ENCODE data around the gene LRRC17. TPM values are rescaled to one million over a fixed set of nuclear protein-coding genes. Genes with fewer than 3 reads are reported as not detected.

The LRRC17 gene
- total RNA-seq, 2 donors from 2014 or later = 22.3 to 24.6 TPM

DNA sequence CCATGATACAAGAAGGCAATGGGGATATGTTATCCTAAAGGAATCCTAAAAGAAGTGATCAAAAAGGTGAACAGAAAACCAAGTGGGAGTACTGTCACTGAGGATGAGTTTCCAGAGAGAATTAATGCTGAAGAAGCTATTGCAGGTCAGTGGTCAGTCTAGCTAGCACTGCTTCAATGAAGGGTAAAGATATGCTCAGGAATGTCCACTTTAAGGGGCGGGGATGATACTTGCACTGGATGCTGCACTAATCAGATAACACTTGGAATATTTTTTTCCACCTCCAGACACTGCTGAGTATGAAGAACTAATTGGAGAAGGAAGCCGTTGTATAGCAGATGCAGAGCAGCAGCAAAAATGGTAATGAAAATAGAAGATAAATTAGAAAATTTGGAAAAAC, 75.3 kb downstream of the LRRC17 start:
- ATAC-seq (ENCODE audit: insufficient number of reproducible peaks, low FRiP score, low read depth) (no peak), DNase-seq (ENCODE audit: low spot score) (no peak)
- H3K36me3 ChIP-seq = no peaks in the 10 kb centered on the region
- no peaks in the 10 kb centered on the region for H3K27me3 ChIP-seq (replicated peaks; ENCODE audit: insufficient read depth)
- H3K4me3 ChIP-seq = no peak overlapping the region
- TF ChIP-seq, protein P1, sequence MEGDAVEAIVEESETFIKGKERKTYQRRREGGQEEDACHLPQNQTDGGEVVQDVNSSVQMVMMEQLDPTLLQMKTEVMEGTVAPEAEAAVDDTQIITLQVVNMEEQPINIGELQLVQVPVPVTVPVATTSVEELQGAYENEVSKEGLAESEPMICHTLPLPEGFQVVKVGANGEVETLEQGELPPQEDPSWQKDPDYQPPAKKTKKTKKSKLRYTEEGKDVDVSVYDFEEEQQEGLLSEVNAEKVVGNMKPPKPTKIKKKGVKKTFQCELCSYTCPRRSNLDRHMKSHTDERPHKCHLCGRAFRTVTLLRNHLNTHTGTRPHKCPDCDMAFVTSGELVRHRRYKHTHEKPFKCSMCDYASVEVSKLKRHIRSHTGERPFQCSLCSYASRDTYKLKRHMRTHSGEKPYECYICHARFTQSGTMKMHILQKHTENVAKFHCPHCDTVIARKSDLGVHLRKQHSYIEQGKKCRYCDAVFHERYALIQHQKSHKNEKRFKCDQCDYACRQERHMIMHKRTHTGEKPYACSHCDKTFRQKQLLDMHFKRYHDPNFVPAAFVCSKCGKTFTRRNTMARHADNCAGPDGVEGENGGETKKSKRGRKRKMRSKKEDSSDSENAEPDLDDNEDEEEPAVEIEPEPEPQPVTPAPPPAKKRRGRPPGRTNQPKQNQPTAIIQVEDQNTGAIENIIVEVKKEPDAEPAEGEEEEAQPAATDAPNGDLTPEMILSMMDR (IDR thresholded peaks at IDR 0.05) = no peak
- no peaks in the 10 kb centered on the region for H3K9me3 ChIP-seq
- H3K4me1 ChIP-seq (ENCODE audit: control insufficient read depth in 1 of 2, low read depth in 2 of 2) = peaks cover 39 to 84% of the 10 kb centered on the region in 2 donors
- H3K27ac ChIP-seq = no peak overlapping the region

DNA sequence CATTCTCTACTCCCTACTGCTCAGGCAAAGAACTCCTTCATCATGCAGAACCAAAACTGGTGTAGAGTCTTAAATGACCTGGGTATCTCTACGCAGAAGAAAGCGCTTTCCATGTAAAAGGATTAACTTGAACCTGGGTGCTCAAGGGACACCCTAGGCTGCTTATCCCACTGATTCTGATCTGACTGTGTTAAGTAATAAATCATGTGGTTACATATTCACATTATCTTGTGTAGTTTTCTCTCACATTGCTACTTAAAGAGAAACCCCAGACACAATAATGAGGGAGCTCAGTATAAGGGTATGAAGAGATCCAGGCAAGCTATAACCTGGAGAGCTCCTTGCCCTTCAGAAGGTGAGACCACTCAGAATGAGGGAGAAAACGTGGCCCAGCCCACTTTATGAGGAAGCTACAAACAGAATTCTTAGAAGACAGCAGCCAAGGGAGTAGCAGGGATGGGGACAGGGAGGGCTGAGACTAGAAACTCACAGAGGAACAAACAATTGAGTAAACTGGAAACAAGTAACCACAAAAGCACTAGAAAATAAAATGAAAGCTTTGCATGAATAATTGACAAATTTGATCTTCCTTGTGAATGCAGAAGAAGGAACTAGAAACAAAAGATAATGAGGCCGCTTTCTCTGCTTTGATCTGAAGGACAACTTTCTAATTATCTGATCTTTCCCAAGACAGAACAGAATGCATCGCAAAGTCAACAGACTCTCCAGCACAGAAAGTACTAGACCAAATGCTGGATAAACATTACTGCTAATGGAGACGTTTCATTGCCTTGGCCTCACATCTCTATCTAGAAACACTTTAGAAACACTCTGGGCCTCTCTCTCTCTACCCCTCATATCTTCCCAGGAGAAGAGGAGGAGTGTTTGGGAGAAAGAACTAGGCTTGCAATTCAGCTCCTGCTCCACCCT, 76.1 kb downstream of the LRRC17 start:
- ATAC-seq (ENCODE audit: insufficient number of reproducible peaks, low FRiP score, low read depth) (no peak), DNase-seq (ENCODE audit: low spot score) (no peak)
- H3K36me3 ChIP-seq = no peaks in the 10 kb centered on the region
- no peaks in the 10 kb centered on the region for H3K27me3 ChIP-seq (replicated peaks; ENCODE audit: insufficient read depth)
- H3K9me3 ChIP-seq = no peaks in the 10 kb centered on the region
- H3K4me1 ChIP-seq (ENCODE audit: control insufficient read depth in 1 of 2, low read depth in 2 of 2) = peaks cover 42 to 84% of the 10 kb centered on the region in 2 donors
- TF ChIP-seq, protein P1 (IDR thresholded peaks at IDR 0.05) = no peak
- H3K4me3 ChIP-seq = no peak overlapping the region
- H3K27ac ChIP-seq = peak overlapping the region; percentile 88 to 92

DNA sequence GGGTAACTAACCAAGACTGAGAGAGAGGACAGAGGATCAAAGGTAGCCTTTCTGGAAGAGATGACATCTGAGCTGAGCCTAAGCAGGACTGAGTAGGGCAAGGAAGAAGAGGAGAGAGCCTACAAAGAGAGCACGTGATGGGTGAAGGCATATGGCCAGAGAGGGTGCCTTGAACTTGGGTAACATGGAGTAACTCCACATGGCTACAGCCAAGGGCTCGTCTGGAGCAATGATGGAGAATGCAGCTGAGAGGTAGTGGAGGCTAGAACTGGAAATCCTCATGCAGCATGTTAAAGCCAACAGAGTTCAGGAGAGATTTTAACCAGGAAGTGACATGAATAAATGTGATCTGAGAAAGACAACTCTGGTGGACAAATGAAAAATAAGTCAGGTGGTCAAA, 77.8 kb downstream of the LRRC17 start:
- H3K9me3 ChIP-seq = no peaks in the 10 kb centered on the region
- no peaks in the 10 kb centered on the region for H3K36me3 ChIP-seq
- no peak for DNase-seq (ENCODE audit: low spot score)
- no peaks in the 10 kb centered on the region for H3K27me3 ChIP-seq (replicated peaks; ENCODE audit: insufficient read depth)
- peaks cover 39 to 76% of the 10 kb centered on the region in 2 donors for H3K4me1 ChIP-seq (ENCODE audit: control insufficient read depth in 1 of 2, low read depth in 2 of 2)
- peak overlapping the region; percentile 88 to 92 for H3K27ac ChIP-seq
- no peak overlapping the region for H3K4me3 ChIP-seq
- TF ChIP-seq, protein P1 (IDR thresholded peaks at IDR 0.05) = no peak
- ATAC-seq (ENCODE audit: insufficient number of reproducible peaks, low FRiP score, low read depth) = no peak

DNA sequence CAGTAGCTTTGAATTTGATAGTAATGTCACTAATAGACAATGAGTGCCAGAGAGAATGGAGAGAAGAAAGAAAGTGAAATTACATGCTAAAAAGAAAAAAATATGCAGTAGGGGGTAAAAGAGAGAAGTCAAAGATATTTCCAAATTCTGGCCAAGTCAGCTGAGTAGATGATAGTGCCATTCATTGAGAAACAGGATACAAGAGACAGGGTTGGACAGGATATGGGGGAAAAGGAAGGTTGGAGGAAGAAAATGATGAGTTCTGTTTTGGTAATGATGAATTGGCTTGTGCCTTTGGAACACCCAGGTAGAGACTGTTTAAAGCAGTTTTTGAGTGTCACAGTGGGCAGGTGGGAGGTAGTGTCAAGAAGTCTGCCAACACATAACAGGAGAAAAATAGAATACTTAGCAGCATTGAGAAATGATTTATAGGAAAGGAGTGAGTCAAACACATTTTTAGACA, 78.3 kb downstream of the LRRC17 start:
- TF ChIP-seq, protein P1 (IDR thresholded peaks at IDR 0.05) = no peak
- H3K27ac ChIP-seq = peak overlapping the region; percentile 88 to 92

DNA sequence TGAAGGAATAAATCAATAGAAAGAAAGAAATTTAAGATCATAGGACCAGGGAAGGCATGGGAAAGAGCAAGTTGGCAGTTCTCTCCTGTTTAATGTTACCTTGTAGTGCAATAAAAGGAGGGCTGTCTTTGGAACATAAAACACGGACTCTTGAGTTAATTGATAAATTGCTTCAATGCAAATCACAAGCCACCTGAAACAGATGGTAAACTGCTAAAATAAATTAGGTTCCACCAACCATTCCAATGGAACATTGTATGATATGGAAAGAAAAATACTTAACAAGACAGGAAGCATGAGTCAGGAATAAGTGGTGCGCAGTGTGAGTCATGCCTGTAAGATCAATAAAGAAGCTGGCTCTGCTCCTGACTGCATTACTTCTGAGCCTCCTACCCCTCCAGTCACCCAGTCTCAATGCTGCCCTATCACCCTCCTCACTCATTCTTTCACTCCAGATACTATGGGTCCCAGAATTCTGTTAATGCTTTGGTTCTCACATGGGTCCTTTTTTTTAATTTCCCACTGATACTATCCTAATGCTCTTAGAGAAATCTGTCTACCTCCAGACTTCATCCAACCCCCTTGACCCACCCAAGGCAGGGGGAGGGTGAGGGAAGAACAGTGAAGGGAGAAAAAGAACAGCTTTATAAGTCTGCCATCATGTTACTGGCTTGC, 78.9 kb downstream of the LRRC17 start:
- H3K4me1 ChIP-seq (ENCODE audit: control insufficient read depth in 1 of 2, low read depth in 2 of 2) = peaks cover 39 to 66% of the 10 kb centered on the region in 2 donors
- no peaks in the 10 kb centered on the region for H3K36me3 ChIP-seq
- H3K27ac ChIP-seq = peak overlapping the region; percentile 88 to 92
- TF ChIP-seq, protein P1 (IDR thresholded peaks at IDR 0.05) = no peak
- ATAC-seq (ENCODE audit: insufficient number of reproducible peaks, low FRiP score, low read depth) (peak; percentile 80), DNase-seq (ENCODE audit: low spot score) (no peak)
- no peak overlapping the region for H3K4me3 ChIP-seq
- no peaks in the 10 kb centered on the region for H3K9me3 ChIP-seq
- no peaks in the 10 kb centered on the region for H3K27me3 ChIP-seq (replicated peaks; ENCODE audit: insufficient read depth)

More for the DNA sequence above, 78.3 kb downstream of the LRRC17 start:
- no peaks in the 10 kb centered on the region for H3K27me3 ChIP-seq (replicated peaks; ENCODE audit: insufficient read depth)
- no peak for ATAC-seq (ENCODE audit: insufficient number of reproducible peaks, low FRiP score, low read depth)
- no peaks in the 10 kb centered on the region for H3K9me3 ChIP-seq
- no peak overlapping the region for H3K4me3 ChIP-seq
- H3K4me1 ChIP-seq (ENCODE audit: control insufficient read depth in 1 of 2, low read depth in 2 of 2) = peaks cover 39 to 71% of the 10 kb centered on the region in 2 donors
- no peak for DNase-seq (ENCODE audit: low spot score)
- no peaks in the 10 kb centered on the region for H3K36me3 ChIP-seq
